HEK293T (cell line): ENCODE data around the gene IQSEC2.

ENCODE experiments used
- CTCF ChIA-PET: fragments of 350-600 bp; formaldehyde crosslinking; extraction: SDS; loops from one replicate; lab custom pipeline; 2021; ENCODE audit warnings: antibody characterized with exemption, inconsistent platforms; lab: Yijun Ruan, JAX
- POLR2A ChIA-PET: fragments of 350-600 bp; formaldehyde crosslinking; extraction: SDS; loops from one replicate; lab custom pipeline; 2020; ENCODE audit warnings: antibody characterized with exemption, inconsistent platforms; lab: Yijun Ruan, JAX
- DNase-seq: peaks from one replicate; pipeline ENCODE4 v3.0.0; 2012; ENCODE audit warnings: mixed read lengths; ENCODE audit errors: extremely low spot score
- ARNT ChIP-seq: fragments of 450-650 bp; IDR thresholded peaks from 2 replicates; pipeline ENCODE4 v1.6.1; 2017; ENCODE audit warnings: mild to moderate bottlenecking
- BHLHE40 ChIP-seq: fragments of 450-650 bp; IDR thresholded peaks from 2 replicates; pipeline ENCODE4 v1.6.1; 2016; ENCODE audit warnings: mild to moderate bottlenecking, moderate library complexity, borderline replicate concordance
- CTBP1 ChIP-seq: fragments of 450-650 bp; IDR thresholded peaks from 2 replicates; pipeline ENCODE4 v1.6.1; 2016; ENCODE audit warnings: borderline replicate concordance
- ELF4 ChIP-seq: fragments of 450-650 bp; IDR thresholded peaks from 2 replicates; pipeline ENCODE4 v1.6.1; 2017; ENCODE audit warnings: antibody characterized with exemption
- FOXA1 ChIP-seq: fragments of 450-650 bp; IDR thresholded peaks from 2 replicates; pipeline ENCODE4 v1.6.1; 2016; ENCODE audit warnings: mild to moderate bottlenecking
- FOXK2 ChIP-seq: fragments of 450-650 bp; IDR thresholded peaks from 2 replicates; pipeline ENCODE4 v1.6.1; 2016; ENCODE audit warnings: mild to moderate bottlenecking
- FOXM1 ChIP-seq: fragments of 450-650 bp; IDR thresholded peaks from 2 replicates; pipeline ENCODE4 v1.6.1; 2017; ENCODE audit warnings: mild to moderate bottlenecking, borderline replicate concordance
- HDGF ChIP-seq: fragments of 450-650 bp; IDR thresholded peaks from 2 replicates; pipeline ENCODE4 v1.6.1; 2017; ENCODE audit warnings: antibody characterized with exemption, borderline replicate concordance
- L3MBTL2 ChIP-seq: fragments of 450-650 bp; conservative IDR thresholded peaks from 2 replicates; pipeline ENCODE4 v1.6.1; 2016; ENCODE audit warnings: mild to moderate bottlenecking
- LEF1 ChIP-seq: fragments of 450-650 bp; IDR thresholded peaks from 2 replicates; pipeline ENCODE4 v1.6.1; 2017; ENCODE audit warnings: mild to moderate bottlenecking, borderline replicate concordance
- NFRKB ChIP-seq: fragments of 450-650 bp; IDR thresholded peaks from 2 replicates; pipeline ENCODE4 v1.6.1; 2016; ENCODE audit warnings: mild to moderate bottlenecking, moderate library complexity
- PKNOX1 ChIP-seq: fragments of 450-650 bp; IDR thresholded peaks from 2 replicates; pipeline ENCODE4 v1.6.1; 2016
- SP1 ChIP-seq: fragments of 450-650 bp; IDR thresholded peaks from 2 replicates; pipeline ENCODE4 v1.6.1; 2017
- SUZ12 ChIP-seq: fragments of 450-650 bp; IDR thresholded peaks from 2 replicates; pipeline ENCODE4 v1.6.1; 2016; ENCODE audit warnings: mild to moderate bottlenecking
- TARDBP ChIP-seq: fragments of 450-650 bp; IDR thresholded peaks from 2 replicates; pipeline ENCODE4 v1.6.1; 2016
- ZNF384 ChIP-seq: fragments of 450-650 bp; IDR thresholded peaks from 2 replicates; pipeline ENCODE4 v1.6.1; 2016

Gene IQSEC2

GRCh38 chrX:53254570-53255461 lies 26.6 kb downstream of the IQSEC2 start:
- DNase-seq, result no peak
- POLR2A ChIA-PET, result no interaction called here
- CTCF ChIA-PET, result no interaction called here
- TF ChIP-seq SP1 (no peak), ARNT (no peak), FOXA1 (no peak), LEF1 (no peak), CTBP1 (no peak), FOXK2 (no peak), BHLHE40 (no peak), TARDBP (no peak), ELF4 (no peak), NFRKB (no peak), L3MBTL2 (no peak), PKNOX1 (no peak), FOXM1 (no peak), SUZ12 (no peak), ZNF384 (no peak), HDGF (no peak)

DNA sequence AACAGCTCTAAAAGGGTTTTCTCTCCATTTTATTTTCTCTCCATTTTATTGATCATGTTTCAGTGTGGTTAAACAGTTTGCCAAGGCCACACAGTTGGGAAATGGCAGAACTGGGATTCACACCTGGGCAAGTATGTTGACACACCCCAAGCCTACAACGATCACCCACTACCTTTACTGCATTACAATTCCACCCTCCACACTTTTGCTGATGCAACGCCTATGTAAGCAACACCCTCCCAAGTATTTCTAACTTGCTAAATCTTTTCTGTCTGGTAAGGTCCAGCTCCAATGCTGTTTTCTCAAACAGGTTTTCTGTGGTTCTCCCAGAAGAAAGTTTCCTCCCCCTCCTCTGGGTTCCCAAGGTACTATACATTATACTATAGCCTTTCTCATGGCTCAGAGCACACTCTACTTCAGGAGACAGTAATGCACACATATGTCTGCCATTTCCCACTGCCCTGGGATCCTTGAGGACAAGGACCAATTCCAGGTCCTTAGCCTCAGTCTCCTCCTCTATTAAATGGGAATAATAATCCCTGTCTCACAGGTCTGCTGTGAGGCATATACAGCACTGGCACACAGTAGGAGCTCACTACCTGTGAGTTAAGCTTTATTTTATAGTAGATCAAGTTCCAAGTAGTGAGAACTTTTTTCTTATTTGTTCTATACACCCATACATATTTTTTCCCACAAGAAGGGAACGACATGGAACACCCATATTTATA lies 27.9 kb downstream of the IQSEC2 start:
- no peak for DNase-seq
- no peak for TF ChIP-seq ARNT
- POLR2A ChIA-PET, result no interaction called here
- CTCF ChIA-PET, result interaction anchor here (1.2 kb wide), 1 partner anchor 27 kb away, joined by 4 read pairs; the partner anchor contains the start of gene IQSEC2

GRCh38 chrX:53251307-53251706 lies 30.1 kb downstream of the IQSEC2 start:
- DNase-seq, result no peak
- POLR2A ChIA-PET, result no interaction called here
- TF ChIP-seq ZNF384 (no peak), SP1 (no peak), CTBP1 (no peak), BHLHE40 (no peak), NFRKB (no peak), SUZ12 (no peak), FOXM1 (no peak), L3MBTL2 (no peak), ELF4 (no peak), HDGF (no peak), FOXK2 (no peak)
- CTCF ChIA-PET, result interaction anchor here (1.0 kb wide), 1 partner anchor 33 kb away, joined by 3 read pairs; no protein-coding TSS in a partner anchor

DNA sequence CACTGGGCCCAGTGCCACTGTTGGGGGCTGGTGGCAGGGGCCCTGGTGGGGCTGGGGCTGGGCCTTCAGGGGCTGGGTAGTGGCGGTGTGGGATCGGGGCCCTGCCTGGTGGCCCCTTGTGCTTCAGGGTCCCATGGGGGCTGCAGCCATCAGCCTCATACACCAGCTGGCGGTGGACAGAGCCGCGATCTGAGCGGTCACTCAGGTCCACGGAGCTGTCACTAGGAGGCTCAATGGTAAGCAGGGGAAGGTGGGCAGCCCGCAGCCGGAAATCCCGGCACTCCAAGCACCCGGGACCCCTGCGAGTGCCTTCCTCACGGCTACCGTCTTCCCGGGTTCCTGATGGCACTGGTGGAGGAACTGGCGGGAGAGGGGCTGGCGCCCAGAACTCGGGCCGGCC lies 30.8 kb downstream of the IQSEC2 start:
- TF ChIP-seq L3MBTL2 (no peak), ELF4 (no peak), FOXK2 (no peak)
- ChIA-PET POLR2A (no interaction called here), CTCF (no interaction called here)
- DNase-seq, result no peak

- CTCF ChIA-PET, result no interaction called here
- TF ChIP-seq ELF4 (no peak), NFRKB (no peak), SUZ12 (no peak), FOXM1 (no peak), LEF1 (no peak), ZNF384 (no peak), TARDBP (no peak)
- POLR2A ChIA-PET, result interaction anchor here (0.9 kb wide), 1 partner anchor 24 kb away, joined by 3 read pairs; no protein-coding TSS in a partner anchor
- no peak for DNase-seq
Observed at GRCh38 chrX:53249408-53250042, 31.9 kb downstream of the IQSEC2 start.

DNA sequence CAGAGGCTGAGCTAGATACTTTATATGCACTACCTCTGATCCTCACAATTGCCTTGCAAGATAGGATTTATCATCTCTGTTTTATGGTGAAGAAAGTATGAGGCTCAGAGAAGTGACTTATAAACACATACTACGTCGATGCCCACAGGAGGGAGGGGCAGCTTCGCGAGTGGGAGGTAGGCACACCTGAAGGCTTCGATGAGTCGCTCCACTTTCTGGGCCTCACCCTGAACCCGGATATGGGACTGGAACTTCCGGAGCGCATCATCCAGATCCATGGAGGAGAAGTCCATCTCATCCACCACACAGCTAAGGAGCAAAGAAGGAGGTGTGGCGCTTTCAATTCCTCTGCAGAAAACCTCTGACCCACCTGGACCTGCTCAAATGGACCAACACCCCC lies 33.5 kb downstream of the IQSEC2 start:
- DNase-seq, result no peak
- ChIA-PET CTCF (no interaction called here), POLR2A (no interaction called here)
- TF ChIP-seq FOXM1 (no peak), ZNF384 (no peak), ELF4 (no peak), LEF1 (no peak), HDGF (no peak), BHLHE40 (no peak), L3MBTL2 (no peak), PKNOX1 (no peak), FOXA1 (no peak), ARNT (no peak), SUZ12 (no peak), SP1 (no peak), CTBP1 (no peak), FOXK2 (no peak), TARDBP (no peak), NFRKB (no peak)
